Activated B cell treated with CpG ODN at 0.5 μM for 24 hours (primary cell): ENCODE results near the gene C20orf141. TPM values are rescaled to one million over a fixed set of nuclear protein-coding genes. Genes with fewer than 3 reads are reported as not detected.
A peak's percentile ranks its signal among the peaks of the same experiment; 100 is the strongest.

Experiments used
- ATAC-seq: fragments of 200-7000 bp; cut with Tn5 transposase; one replicate; pipeline ENCODE4 v1.10.0; 2021; ENCODE audit warnings: low read depth, mild to moderate bottlenecking, moderate library complexity
- CTCF ChIA-PET: fragments of 350-600 bp; sonication (Branson Sonifier 250); formaldehyde crosslinking; loops from one replicate; lab custom pipeline; 2021; ENCODE audit warnings: antibody characterized with exemption; lab: Charles Lee
- POLR2A ChIA-PET: fragments of 350-600 bp; sonication (Branson Sonifier 250); formaldehyde crosslinking; loops from one replicate; lab custom pipeline; 2021; ENCODE audit warnings: antibody characterized with exemption; lab: Charles Lee
- DNase-seq: peaks from one replicate; pipeline ENCODE4 v3.0.0; 2022
- H3K27ac Mint-ChIP-seq: one replicate; pipeline ENCODE4 v1.8.0; 2020; ENCODE audit warnings: mixed read lengths
- H3K27me3 Mint-ChIP-seq: one replicate; pipeline ENCODE4 v1.8.0; 2021; ENCODE audit warnings: mixed read lengths
- H3K36me3 Mint-ChIP-seq: one replicate; pipeline ENCODE4 v1.8.0; 2021; ENCODE audit warnings: low read depth, mixed read lengths
- H3K4me1 Mint-ChIP-seq: one replicate; pipeline ENCODE4 v1.8.0; 2021; ENCODE audit warnings: mixed read lengths
- H3K4me3 Mint-ChIP-seq: one replicate; pipeline ENCODE4 v1.8.0; 2020; ENCODE audit warnings: mild to moderate bottlenecking, mixed read lengths
- H3K9me3 Mint-ChIP-seq: one replicate; pipeline ENCODE4 v1.8.0; 2020; ENCODE audit warnings: mixed read lengths
- intact Hi-C: fragments of 100-400 bp; cut with micrococcal nuclease; formaldehyde crosslinking; loops from one replicate; pipeline ENCODE4 v1.15.1; 2024
- total RNA-seq: library from RNA; stranded (reverse); gene quantifications from 2 replicates; pipeline ENCODE4 v1.2.3, GENCODE V29; 2022
- TF ChIP-seq, protein P1 (sequence below): fragments of 200-600 bp; IDR thresholded peaks from one replicate; pipeline ENCODE4 v1.8.0; 2022; ENCODE audit warnings: antibody characterized with exemption, mild to moderate bottlenecking

The C20orf141 gene
- total RNA-seq, 1 donor from 2014 or later: not detected

DNA sequence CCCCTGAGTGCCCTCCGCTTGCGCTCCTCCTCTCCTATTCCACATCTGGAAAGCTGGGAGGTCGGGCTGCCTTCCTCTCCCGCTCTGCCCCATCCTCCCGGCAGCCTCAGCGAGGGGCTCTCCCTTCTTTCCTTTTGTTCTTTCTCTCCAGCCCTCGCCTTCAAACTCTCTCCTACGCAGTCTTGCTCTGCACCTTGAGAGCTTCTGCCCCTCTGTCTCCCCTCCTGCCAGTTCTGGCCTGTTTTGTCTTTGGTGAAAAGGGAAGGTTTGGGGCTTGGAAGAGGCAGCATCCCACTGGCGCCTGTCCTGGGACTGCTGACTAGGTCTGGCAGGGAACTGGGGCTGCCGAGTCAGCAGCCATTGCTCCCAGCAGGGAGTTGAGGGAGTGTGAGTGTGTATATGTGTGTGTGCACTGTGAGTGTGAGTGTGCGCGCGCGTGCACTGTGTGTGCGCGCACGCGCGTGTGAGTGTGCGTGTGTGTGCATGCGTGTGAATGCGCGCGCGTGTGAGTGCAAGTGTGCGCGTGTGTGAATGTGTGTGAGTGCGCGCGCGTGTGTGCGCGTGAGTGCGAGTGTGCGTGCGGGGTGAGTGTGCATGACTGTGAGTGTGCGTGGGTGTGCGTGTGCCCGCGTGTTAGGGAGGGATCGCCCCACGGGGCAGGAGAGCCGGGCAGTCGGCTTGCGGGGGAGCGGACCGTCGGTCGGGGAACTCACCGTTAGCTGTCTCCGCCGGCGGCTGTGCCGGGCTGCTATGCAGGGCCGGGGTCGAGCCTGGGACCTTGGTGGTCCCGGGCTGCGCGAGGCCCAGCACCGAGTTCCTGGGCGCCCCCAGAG is 14.9 kb upstream of the C20orf141 start:
- TF ChIP-seq, protein P1, sequence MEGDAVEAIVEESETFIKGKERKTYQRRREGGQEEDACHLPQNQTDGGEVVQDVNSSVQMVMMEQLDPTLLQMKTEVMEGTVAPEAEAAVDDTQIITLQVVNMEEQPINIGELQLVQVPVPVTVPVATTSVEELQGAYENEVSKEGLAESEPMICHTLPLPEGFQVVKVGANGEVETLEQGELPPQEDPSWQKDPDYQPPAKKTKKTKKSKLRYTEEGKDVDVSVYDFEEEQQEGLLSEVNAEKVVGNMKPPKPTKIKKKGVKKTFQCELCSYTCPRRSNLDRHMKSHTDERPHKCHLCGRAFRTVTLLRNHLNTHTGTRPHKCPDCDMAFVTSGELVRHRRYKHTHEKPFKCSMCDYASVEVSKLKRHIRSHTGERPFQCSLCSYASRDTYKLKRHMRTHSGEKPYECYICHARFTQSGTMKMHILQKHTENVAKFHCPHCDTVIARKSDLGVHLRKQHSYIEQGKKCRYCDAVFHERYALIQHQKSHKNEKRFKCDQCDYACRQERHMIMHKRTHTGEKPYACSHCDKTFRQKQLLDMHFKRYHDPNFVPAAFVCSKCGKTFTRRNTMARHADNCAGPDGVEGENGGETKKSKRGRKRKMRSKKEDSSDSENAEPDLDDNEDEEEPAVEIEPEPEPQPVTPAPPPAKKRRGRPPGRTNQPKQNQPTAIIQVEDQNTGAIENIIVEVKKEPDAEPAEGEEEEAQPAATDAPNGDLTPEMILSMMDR: no peak
- no peaks in the 10 kb centered on the region for H3K9me3 Mint-ChIP-seq
- H3K4me3 Mint-ChIP-seq: peak overlapping the region; percentile 79
- intact Hi-C loops: loop anchor here (2.0 kb wide), 2 partner anchors 41 to 47 kb away; partner anchors contain the start of genes PCED1A and VPS16
- POLR2A ChIA-PET: interaction anchor here (0.6 to 1.9 kb wide), 4 partner anchors 10 to 128 kb away, joined by 3 to 7 read pairs (median 4); partner anchors contain the start of genes PCED1A, PTPRA and VPS16
- DNase-seq (no peak), ATAC-seq (no peak)
- H3K36me3 Mint-ChIP-seq: no peaks in the 10 kb centered on the region
- CTCF ChIA-PET: no interaction called here
- H3K4me1 Mint-ChIP-seq: peaks cover 31% of the 10 kb centered on the region
- H3K27me3 Mint-ChIP-seq: peaks cover 45% of the 10 kb centered on the region
- peak overlapping the region; percentile 4 for H3K27ac Mint-ChIP-seq

DNA sequence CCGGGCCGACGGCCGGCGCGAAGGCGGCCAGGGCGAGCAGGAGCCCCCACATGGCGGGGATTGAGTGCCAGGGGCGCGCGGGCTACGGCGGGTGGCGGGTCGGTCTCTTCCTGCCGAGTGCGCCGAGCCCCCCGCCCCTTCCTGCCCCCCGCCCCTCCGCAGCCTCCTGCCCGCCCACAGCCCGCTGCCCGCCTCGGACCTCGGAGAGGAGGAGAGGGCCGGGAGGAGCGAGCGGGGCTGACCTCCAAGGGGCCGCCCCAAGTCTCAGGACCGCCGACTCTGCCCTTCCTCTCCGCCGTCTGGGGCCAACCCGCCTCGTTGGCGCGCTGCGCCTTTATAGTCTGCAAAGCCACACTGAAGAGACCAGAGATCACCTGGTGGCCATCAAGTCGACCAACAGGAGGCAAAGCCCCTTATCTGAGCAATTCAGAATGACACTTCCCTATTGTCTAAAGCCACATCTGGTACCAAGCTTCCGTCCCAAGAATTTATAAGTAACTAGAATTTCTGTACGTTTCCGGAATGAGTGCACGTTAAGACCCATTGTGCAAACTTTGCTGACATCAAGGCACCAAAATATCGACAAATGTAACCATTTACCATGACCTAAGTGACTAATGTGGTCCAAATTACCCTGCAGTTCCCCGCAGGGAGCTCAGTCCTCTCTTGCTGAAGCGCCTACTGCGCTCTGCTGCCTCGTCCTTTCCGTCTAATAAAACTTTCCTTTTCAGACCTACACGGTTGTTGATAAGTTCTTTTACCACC is 14.1 kb upstream of the C20orf141 start, which contains the start of gene CPXM1:
CPXM1 (minus strand) TSS at position 107 of the 765 bp plus-strand sequence; CDS start at position 52, 55 bp downstream.
- Mint-ChIP-seq H3K4me1 (peaks cover 31% of the 10 kb centered on the region), H3K9me3 (no peaks in the 10 kb centered on the region), H3K27ac (peak within 1 kb of the TSS; percentile 77), H3K27me3 (peaks cover 48% of the 10 kb centered on the region), H3K4me3 (peak within 1 kb of the TSS; percentile 85), H3K36me3 (no peaks in the 10 kb centered on the region)
- ChIA-PET POLR2A (interaction anchor here (0.5 to 1.9 kb wide), 4 partner anchors 11 to 727 kb away, joined by 3 to 7 read pairs (median 3); partner anchors contain the start of genes PCED1A, PTPRA and VPS16), CTCF (interaction anchor here (0.8 to 1.5 kb wide), 2 partner anchors 9 to 33 kb away, joined by 3 read pairs; no protein-coding TSS in a partner anchor)
- TF ChIP-seq, protein P1: no peak
- intact Hi-C loops: loop anchor here (2.0 kb wide), 2 partner anchors 40 to 48 kb away; partner anchors contain the start of genes PCED1A and VPS16
- DNase-seq (no peak), ATAC-seq (peak; percentile 71)

DNA sequence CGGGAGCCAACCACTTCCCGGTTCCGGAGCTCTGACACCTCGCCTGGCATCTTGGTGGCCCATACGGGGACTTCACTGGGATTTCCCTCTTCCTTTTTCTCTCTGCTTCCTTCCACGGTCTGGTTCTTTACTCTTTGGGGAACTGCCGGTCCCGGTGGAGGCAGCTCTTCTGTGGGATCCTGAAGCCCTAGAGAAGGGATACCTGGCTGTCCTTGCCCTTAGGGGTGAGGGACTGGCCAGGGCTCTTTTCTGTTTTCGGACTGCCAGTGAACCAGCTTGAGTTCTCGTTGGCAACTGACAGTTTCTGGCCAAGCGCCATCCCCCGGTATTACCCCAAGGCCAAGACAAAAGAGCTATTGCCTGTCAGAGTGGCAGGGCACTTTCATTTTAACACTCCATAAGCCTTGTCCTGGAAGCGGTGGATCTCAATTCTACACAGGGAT is 13.5 kb upstream of the C20orf141 start:
- peak; percentile 5 for ATAC-seq
- POLR2A ChIA-PET: interaction anchor here (0.5 to 1.5 kb wide), 4 partner anchors 11 to 727 kb away, joined by 3 to 5 read pairs (median 3); partner anchors contain the start of genes PCED1A, PTPRA and VPS16

DNA sequence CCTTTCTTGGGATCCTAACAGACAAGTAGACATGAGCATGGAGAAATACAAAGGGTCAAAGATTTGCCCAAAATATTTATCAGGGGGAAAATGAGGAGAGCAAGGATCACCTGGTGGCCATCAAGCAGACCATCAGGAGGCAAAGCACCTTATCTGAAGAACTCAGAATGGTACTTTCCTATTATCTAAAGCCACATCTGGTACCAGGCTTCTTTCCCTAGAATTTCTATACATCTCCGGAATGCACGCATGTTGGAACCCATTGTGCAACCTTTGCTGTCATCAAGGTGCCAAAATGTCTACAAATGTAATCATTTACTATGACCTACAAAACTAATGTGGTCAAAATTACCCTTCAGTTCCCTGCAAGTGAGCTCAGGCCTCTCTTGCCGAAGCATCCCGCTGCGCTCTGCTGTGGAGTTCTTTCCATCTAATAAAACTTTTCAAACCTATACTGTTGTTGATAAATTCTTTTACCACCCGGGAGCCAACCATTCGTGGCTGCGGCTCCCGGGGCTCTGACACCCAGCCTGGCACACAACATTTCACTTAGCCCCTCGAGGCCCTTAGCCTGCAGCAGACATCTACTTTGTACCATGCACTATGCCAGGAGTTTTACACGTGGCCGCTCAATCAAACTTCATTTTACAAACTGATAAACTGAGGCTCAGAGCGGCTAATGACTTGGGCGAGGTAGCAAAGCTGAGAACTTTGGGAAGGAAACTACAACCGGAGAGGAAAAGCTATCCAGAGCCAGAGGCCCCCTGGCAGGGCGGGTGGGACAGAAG is 10.6 kb upstream of the C20orf141 start:
- no peak for DNase-seq
- Mint-ChIP-seq H3K4me1 (peaks cover 21% of the 10 kb centered on the region), H3K27me3 (peaks cover 59% of the 10 kb centered on the region), H3K9me3 (no peaks in the 10 kb centered on the region), H3K4me3 (no peak overlapping the region), H3K36me3 (no peaks in the 10 kb centered on the region), H3K27ac (no peak overlapping the region)
- ATAC-seq: no peak
- POLR2A ChIA-PET: no interaction called here
- TF ChIP-seq, protein P1: no peak
- intact Hi-C loops: no loop called here
- CTCF ChIA-PET: no interaction called here

More for the DNA sequence above, 13.5 kb upstream of the C20orf141 start:
- Mint-ChIP-seq H3K4me1 (peaks cover 31% of the 10 kb centered on the region), H3K9me3 (no peaks in the 10 kb centered on the region), H3K36me3 (no peaks in the 10 kb centered on the region), H3K4me3 (peak overlapping the region; percentile 85), H3K27ac (peak overlapping the region; percentile 77), H3K27me3 (peaks cover 52% of the 10 kb centered on the region)
- DNase-seq: no peak
- TF ChIP-seq, protein P1: no peak
- intact Hi-C loops: loop anchor here (2.0 kb wide), 2 partner anchors 39 to 49 kb away; partner anchors contain the start of genes PCED1A and VPS16
- CTCF ChIA-PET: interaction anchor here (0.8 to 1.5 kb wide), 2 partner anchors 10 to 32 kb away, joined by 3 read pairs; no protein-coding TSS in a partner anchor
